Smooth muscle cell (in vitro differentiated cells): ENCODE measurements around the gene PGM3. TPM values are rescaled to one million over a fixed set of nuclear protein-coding genes. Genes with fewer than 3 reads are reported as not detected.

Experiments used
- DNase-seq: peaks from one replicate; lab custom pipeline; 2025; ENCODE audit not compliant: unreplicated experiment; lab: John Stamatoyannopoulos, UW
- H2AFZ ChIP-seq: fragments of 200-600 bp; sonication (generic); 2 replicates; pipeline ENCODE4 v1.6.0; 2016; ENCODE audit warnings: antibody characterized with exemption, low read depth, mild to moderate bottlenecking
- H3F3A ChIP-seq: fragments of 200-600 bp; sonication (generic); 2 replicates; pipeline ENCODE4 v1.6.0; 2017; ENCODE audit warnings: antibody characterized with exemption, low read depth
- H3K27ac ChIP-seq: fragments of 200-600 bp; sonication (generic); 2 replicates; pipeline ENCODE4 v1.5.1; 2016; ENCODE audit warnings: low read depth, mild to moderate bottlenecking
- H3K27me3 ChIP-seq: fragments of 200-600 bp; sonication (generic); 2 replicates; pipeline ENCODE4 v1.6.1; 2016; ENCODE audit warnings: low read depth, mild to moderate bottlenecking
- H3K36me3 ChIP-seq: fragments of 200-600 bp; sonication (generic); 2 replicates; pipeline ENCODE4 v1.5.1; 2016; ENCODE audit warnings: low read depth
- H3K4me1 ChIP-seq: fragments of 200-600 bp; sonication (generic); 2 replicates; pipeline ENCODE4 v1.5.1; 2016; ENCODE audit warnings: low read depth
- H3K4me2 ChIP-seq: fragments of 200-600 bp; sonication (generic); 2 replicates; pipeline ENCODE4 v1.6.0; 2016; ENCODE audit warnings: mild to moderate bottlenecking
- H3K4me3 ChIP-seq: fragments of 200-600 bp; sonication (generic); 2 replicates; pipeline ENCODE4 v1.5.1; 2016; ENCODE audit warnings: mild to moderate bottlenecking
- H3K79me2 ChIP-seq: fragments of 200-600 bp; sonication (generic); 2 replicates; pipeline ENCODE4 v1.6.0; 2016; ENCODE audit warnings: low read depth, mild to moderate bottlenecking
- H3K9ac ChIP-seq: fragments of 200-600 bp; sonication (generic); 2 replicates; pipeline ENCODE4 v1.6.0; 2016; ENCODE audit warnings: low read depth
- H3K9me3 ChIP-seq: fragments of 200-600 bp; sonication (generic); replicated peaks from 2 replicates; pipeline ENCODE4 v1.5.1; 2016; ENCODE audit warnings: low read depth
- H4K20me1 ChIP-seq: fragments of 200-600 bp; sonication (generic); 2 replicates; pipeline ENCODE4 v1.6.0; 2016; ENCODE audit warnings: low read depth
- CTCF ChIP-seq: fragments of 200-600 bp; sonication (generic); IDR thresholded peaks from 2 replicates; pipeline ENCODE4 v1.5.1; 2017; ENCODE audit warnings: borderline replicate concordance, mild to moderate bottlenecking, antibody characterized with exemption; ENCODE audit not compliant: insufficient read depth, poor library complexity, severe bottlenecking
- WGBS: methylation state at CpG from one replicate; pipeline ENCODE4 v1.1.7; 2016; ENCODE audit warnings: low lambda C conversion rate; 5-methylcytosine and 5-hydroxymethylcytosine counted together
- polyA plus RNA-seq: library from polyadenylated mRNA; unstranded; fragments of >200 nt; fragmentation: Nextera tagmentation; extraction: Ambion mirVana; gene quantifications from 2 replicates; pipeline ENCODE4 v1.2.1, GENCODE V29; 2016
- total RNA-seq: library from RNA; depleted of rRNA; stranded (reverse); fragments of >200 nt; gene quantifications from 2 replicates; pipeline ENCODE4 v1.2.3, GENCODE V29; 2014

The PGM3 gene
- total and polyA plus RNA-seq, 2 experiments from 2014 or later, result 163 to 173 TPM

GRCh38 chr6:83221889-83222479 lies 28.9 kb upstream of the PGM3 start:
- Histone ChIP-seq H3K9me3 (no peaks in the 10 kb centered on the region), H3K9ac (no peak overlapping the region), H2AFZ (no peak overlapping the region), H3K4me3 (no peak overlapping the region), H3F3A (no peaks in the 10 kb centered on the region), H3K36me3 (no peaks in the 10 kb centered on the region), H3K4me2 (peak overlapping the region; percentile 29), H3K79me2 (no peaks in the 10 kb centered on the region), H4K20me1 (no peaks in the 10 kb centered on the region), H3K4me1 (no peaks in the 10 kb centered on the region), H3K27me3 (no peaks in the 10 kb centered on the region), H3K27ac (peak overlapping the region; percentile 27)
- no peak for DNase-seq
- TF ChIP-seq CTCF, result peak; percentile 58
- WGBS, result 52% methylated on average over 3 of the region's 3 CpGs

- no peak overlapping the region for H3K4me3 ChIP-seq
Measured at GRCh38 chr6:83221276-83221675, 28.2 kb upstream of the PGM3 start.

GRCh38 chr6:83220121-83220520 lies 27.1 kb upstream of the PGM3 start:
- Histone ChIP-seq H3F3A (no peaks in the 10 kb centered on the region), H3K27ac (no peak overlapping the region), H3K4me1 (no peaks in the 10 kb centered on the region), H3K4me3 (no peak overlapping the region), H3K9ac (no peak overlapping the region), H3K36me3 (no peaks in the 10 kb centered on the region), H3K79me2 (no peaks in the 10 kb centered on the region), H4K20me1 (no peaks in the 10 kb centered on the region), H2AFZ (no peak overlapping the region), H3K4me2 (no peak overlapping the region), H3K27me3 (no peaks in the 10 kb centered on the region), H3K9me3 (no peaks in the 10 kb centered on the region)
- no peak for TF ChIP-seq CTCF
- DNase-seq, result no peak

More at GRCh38 chr6:83221276-83221675, 28.2 kb upstream of the PGM3 start:
- no peaks in the 10 kb centered on the region for H3K9me3 ChIP-seq
- H4K20me1 ChIP-seq, result no peaks in the 10 kb centered on the region
- H3K27ac ChIP-seq, result peak overlapping the region; percentile 27
- no peaks in the 10 kb centered on the region for H3K79me2 ChIP-seq
- H3K36me3 ChIP-seq, result no peaks in the 10 kb centered on the region
- no peaks in the 10 kb centered on the region for H3F3A ChIP-seq
- 21% methylated on average over 1 of the region's 1 CpG for WGBS
- no peaks in the 10 kb centered on the region for H3K27me3 ChIP-seq
- H3K4me1 ChIP-seq, result no peaks in the 10 kb centered on the region
- no peak for TF ChIP-seq CTCF
- H3K4me2 ChIP-seq, result no peak overlapping the region
- H2AFZ ChIP-seq, result no peak overlapping the region
- DNase-seq, result no peak
- no peak overlapping the region for H3K9ac ChIP-seq

GRCh38 chr6:83218646-83219045 lies 25.6 kb upstream of the PGM3 start:
- Histone ChIP-seq H3K36me3 (no peaks in the 10 kb centered on the region), H3K27me3 (no peaks in the 10 kb centered on the region), H2AFZ (no peak overlapping the region), H3K27ac (no peak overlapping the region), H3K4me3 (no peak overlapping the region), H4K20me1 (no peaks in the 10 kb centered on the region), H3F3A (no peaks in the 10 kb centered on the region), H3K4me1 (no peaks in the 10 kb centered on the region), H3K79me2 (no peaks in the 10 kb centered on the region), H3K9me3 (no peaks in the 10 kb centered on the region), H3K4me2 (no peak overlapping the region), H3K9ac (no peak overlapping the region)
- 86% methylated on average over 3 of the region's 3 CpGs for WGBS
- no peak for TF ChIP-seq CTCF
- no peak for DNase-seq
